ENCODE data around the gene POLR3GL.
"Not testable (repeated sequence)": the region's sequence is repeated elsewhere in the genome, so short reads cannot be mapped to it uniquely, and the experiment has no call there.

GRCh38 chr1:145932522-145933009, 31.9 kb upstream of the POLR3GL start:
- TF ChIP-seq POLR2A, POLR2AphosphoS5 (IDR thresholded peaks at IDR 0.05; ENCODE audit: low read depth, low read length): not testable (repeated sequence)

Measured in GM12891 (cell line).